CD4-positive, alpha-beta T cell treated with Interleukin-6 at 100 ng/mL for 8 hours (primary cell): ENCODE data around the gene PRKCA.
"Not testable (repeated sequence)": the region's sequence is repeated elsewhere in the genome, so short reads cannot be mapped to it uniquely, and the experiment has no call there.

ENCODE experiments used
- DNase-seq: peaks from one replicate; pipeline ENCODE4 v3.0.0-alpha.2; 2020; ENCODE audit warnings: mixed read lengths, low spot score

Gene PRKCA

DNA sequence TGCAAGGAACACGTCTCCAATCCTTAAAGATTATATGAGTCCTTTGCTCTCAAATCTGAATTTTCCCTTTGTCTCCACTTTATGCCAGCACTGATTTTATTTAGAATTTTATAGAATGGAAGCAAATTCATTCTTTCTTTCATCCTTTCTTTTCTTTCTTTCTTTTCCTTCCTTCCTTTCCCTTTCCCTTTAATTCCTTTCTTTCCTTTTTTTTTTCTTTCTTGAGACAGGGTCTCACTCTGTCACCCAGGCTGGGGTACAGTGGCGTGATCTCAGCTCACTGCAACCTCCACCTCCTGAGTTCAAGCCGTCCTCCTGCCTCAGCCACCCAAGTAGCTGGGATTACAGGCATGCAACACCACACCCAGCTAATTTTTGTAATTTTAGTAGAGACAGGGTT is 187.2 kb downstream of the PRKCA start:
- DNase-seq = not testable (repeated sequence)

DNA sequence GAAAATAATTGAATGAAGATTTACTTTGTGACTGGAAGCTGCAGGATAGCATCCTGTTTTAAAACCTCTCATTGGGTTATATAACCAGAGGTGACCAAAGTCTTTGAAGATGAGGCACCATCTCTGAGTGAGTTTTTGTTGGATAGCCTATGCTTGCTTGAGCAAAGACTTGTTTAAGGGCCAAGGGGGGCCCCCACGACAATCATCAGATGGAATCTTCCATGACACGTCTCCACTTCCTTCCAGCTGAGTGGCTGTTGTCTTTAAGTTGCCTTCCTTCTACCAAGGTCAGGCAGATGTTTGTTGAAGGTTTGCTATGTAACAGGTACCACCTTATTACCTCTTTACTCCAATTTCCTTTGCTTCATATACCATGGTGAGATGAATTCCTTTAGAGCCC is 188.8 kb downstream of the PRKCA start:
- DNase-seq = no peak

DNA sequence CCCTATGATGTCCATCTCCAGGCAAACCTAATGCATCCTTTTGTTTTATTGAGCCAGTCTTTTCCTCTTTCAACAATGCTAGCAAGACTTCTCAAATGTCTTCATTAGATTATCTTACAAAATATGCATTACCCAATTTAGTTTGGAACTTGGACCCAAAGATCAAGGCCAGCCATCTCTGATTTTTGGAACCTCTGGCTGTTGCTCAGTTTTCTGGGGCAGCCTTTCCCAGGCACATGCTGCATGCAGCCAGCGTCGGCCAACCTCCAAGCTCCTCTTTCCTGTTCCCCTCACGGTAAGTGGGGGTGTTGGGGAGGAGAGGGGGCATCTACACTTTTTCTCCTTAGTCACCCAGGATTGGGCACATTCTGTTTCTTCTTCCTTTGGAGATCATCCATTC is 189.3 kb downstream of the PRKCA start:
- DNase-seq = no peak

DNA sequence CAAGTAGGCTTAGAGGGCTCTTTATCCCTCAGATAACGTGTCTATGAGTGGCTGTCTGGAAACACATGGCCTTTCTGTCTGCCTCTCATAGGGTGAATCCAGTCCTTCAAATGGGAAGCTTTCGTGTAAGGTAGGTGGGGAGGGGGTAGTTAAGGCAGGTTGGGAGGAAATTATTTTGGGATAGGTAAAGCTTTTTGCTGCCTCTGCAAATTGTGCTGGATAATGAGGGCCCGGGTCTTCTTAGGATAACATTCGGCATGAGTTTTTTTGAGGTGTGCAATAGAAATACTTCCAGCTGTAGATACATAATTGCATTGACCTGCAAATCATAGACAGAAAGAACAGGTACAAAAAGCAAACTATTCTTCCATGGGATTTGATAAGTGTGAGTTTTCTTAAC is 189.7 kb downstream of the PRKCA start:
- DNase-seq = no peak

DNA sequence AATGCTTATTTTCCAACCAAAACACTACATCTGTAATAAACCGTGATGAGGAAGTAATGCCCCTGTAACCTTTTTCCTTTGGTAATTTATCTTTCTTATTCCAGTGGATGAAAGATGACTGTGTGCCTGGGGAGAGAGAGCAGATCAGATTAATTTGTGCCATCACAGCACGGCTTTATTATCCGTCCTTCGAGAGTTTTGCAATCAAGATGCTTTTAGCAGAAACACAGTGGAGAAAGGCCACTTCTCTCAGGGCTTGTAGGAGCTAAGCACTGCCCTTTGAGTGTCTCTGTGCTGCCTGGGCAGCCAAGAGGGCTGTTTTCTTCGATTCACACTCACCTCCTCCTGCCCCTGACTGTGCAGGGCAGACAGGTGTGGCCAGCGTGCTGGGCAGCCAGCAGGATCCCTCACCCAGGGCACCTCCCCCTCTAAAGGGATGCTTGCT is 190.2 kb downstream of the PRKCA start:
- no peak for DNase-seq

DNA sequence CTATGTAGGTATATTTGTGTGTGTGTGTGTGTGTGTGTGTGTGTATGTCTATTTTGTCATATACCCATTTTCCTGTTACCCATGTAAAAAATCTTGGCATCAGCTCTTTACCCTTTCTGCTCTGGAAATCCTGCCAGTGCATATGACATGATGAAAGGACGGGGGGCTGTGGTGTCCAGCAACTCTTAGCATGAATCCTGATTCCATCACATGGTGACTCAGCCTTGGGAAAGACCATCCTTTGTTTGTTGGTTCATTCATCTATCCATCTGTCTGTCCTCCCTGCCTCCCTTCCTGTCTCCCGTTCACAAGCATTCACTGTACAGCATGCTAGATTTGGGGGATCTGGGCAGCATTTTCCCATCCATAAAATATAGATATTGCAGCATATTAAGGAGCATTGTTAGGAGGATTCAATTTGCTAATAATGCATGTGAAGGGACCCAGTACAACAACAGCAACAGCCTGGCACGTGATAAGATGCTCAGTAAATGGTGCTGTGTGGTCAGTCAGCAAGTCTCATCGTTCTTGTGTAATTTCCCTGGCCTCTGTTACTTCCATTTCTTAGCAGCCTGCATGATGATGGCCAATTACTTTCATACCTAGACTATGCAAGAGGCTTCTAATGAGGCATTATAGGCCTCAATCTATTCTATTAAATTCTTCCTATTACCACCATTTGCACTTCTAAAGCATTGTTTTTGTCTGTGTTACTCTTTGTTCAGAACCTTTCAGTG is 191.0 kb downstream of the PRKCA start:
- DNase-seq = no peak

DNA sequence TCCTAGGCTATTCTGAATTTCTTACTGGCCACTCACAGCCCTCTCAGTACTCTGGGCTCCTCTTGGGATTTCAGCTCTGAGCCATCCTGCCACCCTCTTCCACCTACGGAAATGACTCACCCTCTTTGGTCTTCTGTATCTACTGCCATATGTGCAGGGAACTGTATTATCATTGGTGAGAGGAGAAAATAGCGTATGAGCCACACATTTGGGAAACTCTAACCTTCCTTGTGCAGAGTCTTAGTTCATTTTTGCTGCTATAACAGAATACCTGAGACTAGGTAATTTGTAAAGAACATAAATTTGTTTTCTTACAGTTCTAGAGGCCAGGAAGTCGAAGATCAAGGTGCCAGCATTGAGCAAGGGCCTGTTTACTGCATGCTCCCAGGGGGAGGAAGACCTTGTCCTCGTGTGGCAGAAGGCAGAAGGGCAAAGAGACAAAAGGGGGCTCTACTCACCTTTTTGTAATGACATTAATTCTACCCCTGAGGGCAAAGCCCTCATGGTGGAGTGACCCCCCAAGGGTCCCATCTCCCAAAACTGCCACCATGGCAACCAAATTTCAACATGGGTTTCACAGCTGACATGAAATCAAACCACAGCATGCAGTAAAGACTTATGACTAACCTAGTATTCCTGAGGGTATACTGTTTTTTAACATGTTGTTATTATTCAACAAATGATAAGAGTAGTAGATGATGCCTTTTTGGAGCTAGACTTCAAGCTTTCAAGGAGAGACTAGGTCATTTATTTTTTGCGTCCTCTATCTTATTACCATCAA is 191.8 kb downstream of the PRKCA start:
- no peak for DNase-seq

DNA sequence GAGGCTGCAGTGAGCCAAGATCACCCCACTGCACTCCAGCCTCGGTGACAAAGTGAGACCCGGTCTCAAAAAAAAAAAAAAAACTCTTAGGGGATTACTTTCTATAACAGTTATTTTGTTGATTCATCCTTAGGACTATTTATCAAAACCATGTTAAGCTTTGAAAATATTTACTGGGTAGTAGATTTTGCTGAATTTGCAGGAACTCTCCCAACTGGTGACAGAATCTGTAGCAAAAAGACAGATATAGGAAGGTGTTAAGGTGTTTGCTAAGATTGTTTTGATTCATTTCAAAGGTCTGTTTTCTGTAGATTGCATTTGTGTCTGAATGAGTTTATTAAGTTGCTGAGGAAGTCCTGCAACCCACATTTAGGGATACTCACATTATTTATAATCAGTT is 192.6 kb downstream of the PRKCA start:
- DNase-seq = no peak

DNA sequence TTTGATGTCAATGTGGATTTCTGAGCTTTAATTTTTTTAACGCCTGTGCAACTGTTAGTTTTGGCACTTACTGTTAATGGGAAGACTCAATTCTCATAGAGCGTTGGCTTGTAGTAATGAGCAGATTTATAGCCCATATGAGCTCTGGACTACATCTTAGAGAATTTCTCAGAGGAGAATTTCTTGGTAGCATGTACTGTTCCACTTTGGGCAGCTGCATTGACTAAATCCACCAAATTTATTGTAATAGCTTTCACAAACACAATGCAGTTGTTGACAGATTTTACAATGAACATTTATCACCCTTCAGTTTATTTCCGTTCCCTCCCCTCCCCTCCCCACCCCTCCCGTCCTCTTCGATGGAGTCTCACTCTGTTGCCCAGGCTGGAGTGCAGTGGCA is 193.9 kb downstream of the PRKCA start:
- no peak for DNase-seq

DNA sequence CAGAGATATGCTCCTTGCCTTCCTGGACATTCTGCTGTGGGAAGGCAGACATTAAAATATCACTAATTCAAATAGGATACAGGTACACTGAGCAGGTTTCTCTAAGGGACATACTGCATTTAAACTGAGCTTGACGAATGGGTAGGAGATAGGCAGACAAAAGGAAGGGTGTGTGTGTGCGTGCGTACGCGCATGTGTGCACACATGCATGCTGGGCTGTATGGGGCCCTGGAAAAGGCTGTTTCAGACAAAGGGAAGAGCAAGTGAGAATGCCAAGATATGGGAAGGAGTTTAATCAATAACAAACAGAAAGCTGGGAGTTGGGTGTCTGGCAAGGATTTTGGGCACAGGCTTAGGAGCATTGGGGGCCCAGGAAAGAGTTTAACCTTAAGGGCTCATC is 196.2 kb downstream of the PRKCA start:
- DNase-seq = no peak

DNA sequence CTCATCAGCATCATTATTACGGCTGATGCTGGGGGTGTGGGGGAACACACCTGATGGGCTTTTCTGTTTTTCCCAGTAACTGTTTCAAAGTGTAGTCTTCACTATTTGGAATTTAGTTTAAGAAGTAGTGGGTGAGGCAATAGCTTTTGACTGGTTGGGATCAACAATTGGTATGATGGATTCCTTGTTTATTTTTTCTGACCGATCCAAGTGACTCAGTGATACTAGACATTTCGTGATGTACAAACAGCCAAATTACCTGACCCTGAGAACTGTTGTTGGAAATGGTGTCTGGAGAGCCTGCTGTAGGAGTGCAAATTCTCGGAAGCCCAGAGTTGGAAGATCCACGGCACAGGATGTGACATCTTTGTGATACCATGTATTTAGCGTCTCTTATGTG is 204.2 kb downstream of the PRKCA start:
- DNase-seq = no peak

DNA sequence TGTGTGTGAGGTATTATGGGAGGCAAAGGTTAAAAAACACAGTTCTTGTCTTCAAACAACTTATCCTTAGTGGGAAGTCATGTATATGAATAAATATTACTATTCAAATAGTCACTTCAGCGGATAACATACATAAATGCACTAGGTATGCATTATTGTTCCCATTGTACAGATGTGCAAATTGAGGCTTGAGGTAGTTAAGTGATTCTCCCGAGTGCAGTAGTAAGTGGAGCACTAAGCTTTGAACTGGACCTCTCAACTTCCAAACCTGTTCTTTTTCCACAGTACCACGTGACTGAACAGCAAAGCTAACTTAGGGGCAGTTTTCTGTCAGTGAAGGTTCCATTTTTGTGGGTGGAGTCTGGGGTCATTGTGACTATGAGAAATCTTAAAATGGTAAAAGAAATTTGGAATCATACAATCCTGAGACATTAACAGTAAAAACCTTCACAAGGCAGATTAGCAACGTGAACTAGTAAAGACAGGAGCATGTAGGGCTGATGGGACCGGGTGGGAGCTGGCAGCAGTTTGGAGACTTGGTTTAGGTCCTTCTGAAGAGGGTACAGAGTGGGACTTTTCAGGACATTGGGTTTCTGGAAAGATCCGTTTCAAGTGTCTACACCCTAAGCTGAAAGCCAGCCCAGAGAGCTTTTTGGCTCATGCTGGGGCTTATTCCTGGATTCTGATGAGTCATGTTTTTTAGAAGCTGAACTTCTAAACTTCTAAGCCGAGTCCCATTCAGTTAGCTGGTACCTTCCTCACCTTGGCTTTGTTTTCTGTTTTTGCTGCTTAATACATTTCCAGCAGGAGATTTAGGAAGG is 204.9 kb downstream of the PRKCA start:
- no peak for DNase-seq

DNA sequence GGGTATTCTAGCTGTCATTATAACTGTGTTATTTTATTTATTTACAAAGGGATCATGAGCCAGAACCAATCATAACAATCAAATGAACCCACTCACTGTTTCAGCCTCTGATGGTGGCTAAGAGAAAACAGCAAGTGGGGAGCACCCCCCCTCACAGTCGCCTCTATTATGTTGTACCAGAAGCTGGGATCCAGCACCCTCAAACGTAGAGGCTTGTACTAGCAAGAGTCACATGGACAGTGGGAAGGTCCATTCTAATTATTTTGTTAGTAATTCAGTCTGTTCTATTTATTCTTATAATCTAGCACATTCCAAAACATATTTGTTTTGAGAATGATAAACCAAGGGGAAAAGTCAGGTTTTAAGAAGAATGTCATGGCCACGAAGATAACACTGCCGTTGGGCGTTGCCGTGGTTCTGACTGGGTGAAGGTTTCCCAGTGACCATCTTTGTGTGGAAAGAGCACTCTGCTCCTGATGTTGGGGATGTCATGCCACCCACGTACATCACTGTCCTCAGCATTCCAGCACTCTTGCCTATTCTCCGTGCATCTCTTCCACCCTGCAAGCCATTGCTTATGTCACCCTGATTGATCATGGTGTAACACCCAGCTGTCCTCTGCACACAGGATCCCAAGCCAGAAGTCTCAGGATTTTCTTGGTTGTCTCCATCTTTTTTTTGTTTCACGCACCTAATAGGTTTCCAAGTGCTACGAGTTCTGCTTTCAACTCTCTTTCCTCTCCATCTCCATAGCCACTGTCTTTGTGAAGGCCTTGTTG is 205.8 kb downstream of the PRKCA start:
- DNase-seq = no peak

DNA sequence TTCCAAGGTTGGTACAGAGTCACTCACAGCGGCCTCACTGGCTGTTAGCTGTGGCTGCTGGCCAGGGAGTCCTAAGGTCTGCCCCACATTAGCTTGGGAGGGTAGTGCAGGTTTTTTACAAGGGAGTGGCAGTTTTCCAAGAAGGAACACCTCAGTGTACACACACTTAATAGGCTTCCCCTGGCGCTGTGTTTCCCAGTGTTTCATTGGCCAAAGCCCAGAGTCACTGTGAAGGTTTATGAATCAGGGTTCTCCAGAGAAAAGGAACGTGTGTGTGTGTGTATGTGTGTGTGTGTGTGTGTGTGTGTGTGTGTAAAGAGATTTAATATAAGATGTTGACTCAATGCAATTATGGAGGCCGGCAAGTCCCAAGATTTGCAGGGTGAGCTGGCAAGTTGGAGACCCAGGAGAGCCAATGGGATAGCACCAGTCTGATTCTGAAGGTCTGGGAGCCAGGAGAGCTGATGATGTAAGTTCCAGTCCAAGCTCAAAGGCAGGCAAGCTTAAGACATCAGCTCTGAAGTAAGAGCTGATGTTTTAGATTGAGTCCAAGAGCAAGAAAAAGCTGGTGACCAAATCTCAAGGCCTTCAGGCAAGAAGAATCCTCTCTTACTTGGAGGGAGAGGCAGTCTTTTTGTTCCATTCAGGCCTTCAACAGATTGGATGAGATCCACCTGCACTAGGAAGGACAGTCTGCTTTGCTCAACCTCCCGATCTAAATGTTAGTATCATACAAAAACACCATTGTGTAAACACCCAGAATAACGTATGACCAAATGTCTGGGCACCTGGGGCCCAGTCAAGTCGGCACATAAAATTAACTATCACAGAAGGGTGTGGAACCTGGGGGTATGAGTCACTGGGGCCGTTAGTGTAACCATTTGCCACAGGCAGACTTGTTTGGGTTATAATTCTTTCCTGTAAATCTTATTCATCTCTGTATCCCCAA is 206.8 kb downstream of the PRKCA start:
- peak; percentile 38 for DNase-seq

DNA sequence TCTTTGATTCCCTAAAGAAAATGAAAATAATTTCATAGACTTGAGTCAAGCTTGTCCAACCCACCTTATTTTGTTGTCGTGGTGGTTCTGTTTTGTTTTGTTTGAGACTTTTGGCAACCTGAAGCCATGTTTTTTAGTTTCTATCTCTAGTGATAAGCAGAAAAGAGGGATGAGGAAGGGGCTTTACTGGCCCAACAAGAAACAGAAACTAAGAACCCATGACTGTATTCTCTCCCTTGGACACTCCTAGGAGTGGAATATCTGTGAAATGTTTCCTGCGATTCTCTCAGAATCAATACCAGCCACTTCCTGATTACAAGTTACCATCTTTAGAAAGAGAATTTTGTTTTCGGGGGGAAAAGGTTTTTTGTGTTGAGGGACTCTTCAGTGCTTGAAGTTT is 207.5 kb downstream of the PRKCA start:
- DNase-seq = no peak

DNA sequence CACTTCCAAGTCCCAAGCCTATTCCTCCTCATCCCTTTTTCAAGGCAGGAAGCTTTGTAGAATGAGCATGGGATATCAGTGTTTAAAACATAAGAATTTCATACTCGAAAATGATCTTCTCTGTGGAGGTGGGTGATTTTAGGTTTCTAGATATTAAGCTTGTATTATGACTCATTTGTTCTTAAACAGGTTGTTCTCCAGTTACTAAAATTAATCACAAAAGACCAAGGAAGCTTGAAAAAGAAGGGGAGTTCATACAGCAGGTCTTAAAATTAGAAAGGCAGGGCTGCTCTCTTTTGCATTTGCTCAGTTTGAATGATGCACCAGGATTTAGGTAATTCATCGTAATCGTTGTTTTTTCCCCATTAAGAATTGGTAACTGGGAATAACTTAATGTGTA is 208.7 kb downstream of the PRKCA start:
- no peak for DNase-seq

DNA sequence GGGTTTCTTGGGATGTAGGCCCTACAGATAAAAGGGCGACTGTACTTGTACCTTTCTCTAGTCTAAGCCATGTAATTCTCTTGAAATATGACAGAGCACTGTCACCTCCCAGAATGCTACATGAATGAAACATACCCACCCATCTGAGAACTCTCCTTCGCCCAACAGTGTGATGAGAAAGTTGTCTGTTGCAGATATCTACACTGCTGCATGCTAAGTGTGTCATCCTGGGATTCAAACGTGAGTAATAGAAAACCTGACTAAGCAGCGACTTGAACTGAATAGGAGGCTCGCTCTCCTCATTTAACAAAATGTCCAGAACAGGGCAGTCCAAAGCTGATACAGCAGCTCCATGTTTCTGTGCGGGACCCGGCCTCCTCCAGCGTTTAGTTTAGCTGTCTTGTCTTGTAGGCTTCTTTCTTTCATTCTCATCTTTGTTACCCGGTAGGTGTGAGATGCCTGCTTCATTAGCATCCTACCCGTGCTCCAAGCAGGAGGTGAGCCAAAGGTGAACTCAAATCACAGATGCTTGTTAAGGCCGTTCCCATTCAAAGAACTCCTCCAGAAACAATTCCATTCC is 211.9 kb downstream of the PRKCA start:
- no peak for DNase-seq

DNA sequence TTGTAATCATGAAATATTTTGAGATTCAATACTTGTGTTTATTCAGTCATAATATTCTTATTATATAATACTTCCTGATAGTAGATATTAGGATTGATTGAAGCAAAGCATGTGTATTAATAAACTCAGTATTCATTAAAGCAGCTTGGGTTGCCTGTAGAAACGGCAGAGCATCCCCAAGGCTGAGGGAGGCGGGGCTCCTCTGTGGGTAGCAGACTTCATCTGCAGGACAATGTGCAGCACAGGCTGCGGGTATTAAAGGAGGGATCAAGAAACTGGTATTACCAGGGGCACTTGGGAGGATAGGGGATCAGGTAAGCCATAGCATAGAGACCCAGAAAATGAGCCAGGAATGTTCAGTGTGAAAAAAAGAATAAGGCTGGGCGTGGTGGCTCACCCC is 213.6 kb downstream of the PRKCA start:
- no peak for DNase-seq

DNA sequence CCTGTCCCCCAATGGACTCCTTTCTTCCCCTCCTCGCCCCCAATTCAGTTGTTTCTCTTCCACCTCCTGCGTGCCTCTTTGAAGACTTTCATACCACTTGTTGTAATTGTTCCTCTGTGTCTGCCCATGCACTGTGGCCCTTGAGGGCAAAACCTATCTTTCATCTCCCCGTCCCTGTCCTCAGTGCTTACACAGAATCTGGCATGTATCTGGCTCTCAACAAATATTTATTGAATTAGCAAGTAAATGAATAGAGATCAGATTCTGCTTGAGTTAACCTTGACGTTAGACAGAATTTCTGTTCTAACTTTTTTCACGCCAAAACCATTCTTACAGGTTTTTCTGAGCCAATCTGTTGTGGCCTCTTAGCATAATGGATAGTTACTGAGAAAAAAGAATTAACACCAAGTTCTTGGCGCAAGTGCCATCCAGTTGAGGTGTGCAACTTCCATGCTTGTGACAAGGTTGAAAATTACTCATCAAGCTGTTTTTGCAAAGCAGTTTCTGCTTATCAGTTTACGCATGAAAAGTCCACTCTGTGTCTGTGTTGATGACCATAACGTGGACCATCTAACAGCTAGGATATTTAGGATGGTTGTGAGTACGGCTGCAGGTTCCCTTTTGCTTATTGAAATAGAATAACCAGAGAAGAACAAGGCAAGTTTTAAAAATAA is 215.1 kb downstream of the PRKCA start:
- DNase-seq = no peak

DNA sequence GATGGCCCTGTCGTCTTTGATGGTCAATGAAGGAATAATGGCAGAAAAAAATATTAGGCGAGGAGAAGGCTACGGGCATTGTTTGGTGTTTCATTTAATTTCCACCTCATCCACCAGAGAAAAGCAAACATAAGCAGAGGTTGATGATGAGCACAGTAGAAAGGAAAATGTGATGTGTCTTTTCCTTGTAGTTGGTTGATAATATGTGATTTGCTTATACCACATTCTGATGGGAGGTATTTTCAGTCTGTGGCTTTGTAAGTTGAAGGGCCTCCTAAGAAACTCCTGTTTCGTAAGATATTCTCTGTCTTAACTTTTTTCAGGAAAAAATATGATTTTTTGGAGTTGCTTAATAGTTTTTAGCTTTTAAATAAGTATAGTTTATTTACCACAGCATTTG is 215.7 kb downstream of the PRKCA start:
- no peak for DNase-seq
